DND-41 (cell line): ENCODE measurements around the gene COL25A1.

ENCODE experiments used
- CTCF ChIP-seq: IDR thresholded peaks from 2 replicates; pipeline ENCODE4 v1.5.1; 2012; ENCODE audit warnings: borderline replicate concordance, low read length, moderate library complexity, mild to moderate bottlenecking; ENCODE audit not compliant: poor library complexity, severe bottlenecking; ENCODE audit errors: extremely low read depth
- EZH2 ChIP-seq: IDR thresholded peaks from 3 replicates; pipeline ENCODE4 v1.6.1; 2012; ENCODE audit warnings: borderline replicate concordance, low read depth, mild to moderate bottlenecking, moderate library complexity, low read length, inconsistent platforms; ENCODE audit not compliant: severe bottlenecking

- TF ChIP-seq CTCF = no peak
- TF ChIP-seq EZH2 = no peak
These were observed 427.7 kb downstream of the COL25A1 start for GRCh38 chr4:108874806-108875205.
